Endodermal cell (in vitro differentiated cells): ENCODE measurements around the gene ST6GALNAC6. TPM values are rescaled to one million over a fixed set of nuclear protein-coding genes. Genes with fewer than 3 reads are reported as not detected.

Source experiments
- DNase-seq: peaks from one replicate; pipeline ENCODE4 v3.0.0-alpha.2; 2017
- H3K27ac ChIP-seq: 2 replicates; pipeline ENCODE4 v1.5.1; 2013; ENCODE audit warnings: mild to moderate bottlenecking, low read depth, low read length, moderate library complexity
- H3K27me3 ChIP-seq: 2 replicates; pipeline ENCODE4 v1.6.1; 2013; ENCODE audit warnings: mild to moderate bottlenecking, low read length, moderate library complexity; ENCODE audit not compliant: insufficient read depth, control insufficient read depth, poor library complexity, severe bottlenecking
- H3K36me3 ChIP-seq: 2 replicates; pipeline ENCODE4 v1.7.0; 2013; ENCODE audit warnings: mild to moderate bottlenecking, low read length, moderate library complexity; ENCODE audit not compliant: control insufficient read depth, insufficient read depth
- H3K4me1 ChIP-seq: one replicate; pipeline ENCODE4 v1.7.0; 2013; ENCODE audit warnings: low read length; ENCODE audit not compliant: control insufficient read depth, insufficient read depth
- H3K4me3 ChIP-seq: 2 replicates; pipeline ENCODE4 v1.5.1; 2013; ENCODE audit warnings: mild to moderate bottlenecking, low read length, moderate library complexity
- H3K9ac ChIP-seq: 2 replicates; pipeline ENCODE4 v1.6.1; 2013; ENCODE audit warnings: mild to moderate bottlenecking, low read length, moderate library complexity; ENCODE audit not compliant: poor library complexity, severe bottlenecking; ENCODE audit errors: extremely low read depth
- H3K9me3 ChIP-seq: 2 replicates; pipeline ENCODE4 v1.6.1; 2013; ENCODE audit warnings: mild to moderate bottlenecking, low read length, moderate library complexity; ENCODE audit not compliant: control insufficient read depth
- H3K27ac Mint-ChIP-seq: 2 replicates; pipeline ENCODE4 v1.8.0; 2020; ENCODE audit warnings: mixed read lengths
- H3K27me3 Mint-ChIP-seq: 2 replicates; pipeline ENCODE4 v1.8.0; 2021; ENCODE audit warnings: mild to moderate bottlenecking, mixed read lengths; ENCODE audit not compliant: insufficient read depth
- H3K36me3 Mint-ChIP-seq: 2 replicates; pipeline ENCODE4 v1.8.0; 2020; ENCODE audit warnings: low read depth, mixed read lengths
- H3K4me1 Mint-ChIP-seq: 2 replicates; pipeline ENCODE4 v1.8.0; 2020; ENCODE audit warnings: mixed read lengths
- H3K4me3 Mint-ChIP-seq: 2 replicates; pipeline ENCODE4 v1.8.0; 2020; ENCODE audit warnings: mild to moderate bottlenecking, moderate library complexity, mixed read lengths
- H3K9me3 Mint-ChIP-seq: 2 replicates; pipeline ENCODE4 v1.8.0; 2020; ENCODE audit warnings: mild to moderate bottlenecking, mixed read lengths
- CTCF ChIP-seq: fragments of 200-600 bp; sonication (generic); conservative IDR thresholded peaks from 2 replicates; pipeline ENCODE4 v1.5.0; 2021; ENCODE audit warnings: antibody characterized with exemption, mild to moderate bottlenecking
- WGBS, 2 experiments: methylation state at CpG; one replicate each; pipeline versions ENCODE4 v1.1.5 to v1.1.7; 2013; ENCODE audit warnings: missing lambda C conversion rate in 2 of 2, mixed read lengths in 1 of 2; ENCODE audit not compliant: insufficient coverage in 1 of 2, insufficient read length in 1 of 2; 5-methylcytosine and 5-hydroxymethylcytosine counted together
- total RNA-seq, 2 donors: library from RNA; stranded (reverse); fragmentation: NEBNext Ultra II Directional in 1 of 2; extraction: Animal tissue kit (Norgen Biotek cat#: 25700) in 1 of 2; gene quantifications; 2 replicates in 1 of 2; 3 replicates in 1 of 2; pipeline ENCODE4 v1.2.1, GENCODE V29; 2021

ST6GALNAC6 gene
- total RNA-seq, 2 donors from 2014 or later, result 42.3 to 44.2 TPM

GRCh38 chr9:127853312-127854183, 45.9 kb downstream of the ST6GALNAC6 start:
- no peaks in the 10 kb centered on the region for H3K27me3 ChIP-seq
- peaks cover 10% of the 10 kb centered on the region for H3K9me3 Mint-ChIP-seq
- no peak overlapping the region for H3K4me3 Mint-ChIP-seq
- H3K4me1 Mint-ChIP-seq, result peaks cover 11% of the 10 kb centered on the region
- 77 to 84% methylated on average over 4 to 13 of the region's 13 CpGs for WGBS, 2 experiments
- H3K27me3 Mint-ChIP-seq, result no peaks in the 10 kb centered on the region
- no peak overlapping the region for H3K9ac ChIP-seq
- DNase-seq, result no peak
- peaks cover 11% of the 10 kb centered on the region for H3K9me3 ChIP-seq
- no peak overlapping the region for H3K27ac ChIP-seq
- no peaks in the 10 kb centered on the region for H3K36me3 Mint-ChIP-seq
- H3K27ac Mint-ChIP-seq, result no peak overlapping the region
- no peaks in the 10 kb centered on the region for H3K36me3 ChIP-seq
- TF ChIP-seq CTCF, result no peak
- H3K4me3 ChIP-seq, result no peak overlapping the region
- H3K4me1 ChIP-seq, result no peaks in the 10 kb centered on the region

GRCh38 chr9:127852829-127853228, 46.6 kb downstream of the ST6GALNAC6 start:
- Mint-ChIP-seq H3K27ac (no peak overlapping the region), H3K36me3 (no peaks in the 10 kb centered on the region), H3K9me3 (peaks cover 16% of the 10 kb centered on the region), H3K4me3 (no peak overlapping the region), H3K4me1 (peaks cover 11% of the 10 kb centered on the region), H3K27me3 (no peaks in the 10 kb centered on the region)
- Histone ChIP-seq H3K9ac (no peak overlapping the region), H3K27ac (no peak overlapping the region), H3K4me1 (no peaks in the 10 kb centered on the region), H3K27me3 (no peaks in the 10 kb centered on the region), H3K36me3 (no peaks in the 10 kb centered on the region), H3K9me3 (peaks cover 11% of the 10 kb centered on the region), H3K4me3 (no peak overlapping the region)
- no peak for TF ChIP-seq CTCF
- DNase-seq, result no peak
- 88 to 90% methylated on average over 4 to 9 of the region's 9 CpGs for WGBS, 2 experiments

DNA sequence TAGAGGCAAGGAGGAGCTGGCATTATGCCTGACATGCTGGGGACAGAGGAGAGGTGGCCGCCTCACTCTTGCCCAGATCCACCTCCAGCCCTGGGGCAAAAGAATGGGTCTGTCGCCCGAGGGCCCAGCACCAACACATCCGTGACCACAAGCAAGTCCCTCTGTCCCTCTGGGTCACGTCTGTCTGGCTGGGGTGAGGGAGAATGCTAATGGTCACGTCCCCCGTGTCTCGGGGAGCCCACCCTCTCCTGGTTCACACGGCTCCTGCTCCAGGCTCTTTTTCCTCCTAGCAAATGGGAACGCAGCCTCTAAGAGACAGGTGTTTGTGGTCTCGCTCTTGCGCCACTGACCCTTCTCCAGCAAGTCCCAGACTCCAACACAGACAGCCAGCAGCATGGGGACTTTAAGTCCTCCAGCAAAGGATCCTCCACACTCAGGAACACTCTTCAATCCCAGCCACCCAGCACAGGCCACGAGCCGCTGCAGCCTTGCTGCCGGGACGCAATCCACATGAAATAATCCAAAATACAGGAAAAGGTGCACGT, 49.0 kb downstream of the ST6GALNAC6 start:
- Mint-ChIP-seq H3K27ac (no peak overlapping the region), H3K4me3 (no peak overlapping the region)
- no peak overlapping the region for H3K9ac ChIP-seq

More for the DNA sequence above, 49.0 kb downstream of the ST6GALNAC6 start:
- no peaks in the 10 kb centered on the region for H3K27me3 ChIP-seq
- no peak for DNase-seq
- H3K9me3 Mint-ChIP-seq, result peaks cover 16% of the 10 kb centered on the region
- H3K36me3 ChIP-seq, result no peaks in the 10 kb centered on the region
- no peak for TF ChIP-seq CTCF
- H3K27me3 Mint-ChIP-seq, result no peaks in the 10 kb centered on the region
- no peak overlapping the region for H3K4me3 ChIP-seq
- peaks cover 11% of the 10 kb centered on the region for H3K9me3 ChIP-seq
- no peaks in the 10 kb centered on the region for H3K4me1 ChIP-seq
- H3K4me1 Mint-ChIP-seq, result no peaks in the 10 kb centered on the region
- H3K27ac ChIP-seq, result no peak overlapping the region
- H3K36me3 Mint-ChIP-seq, result no peaks in the 10 kb centered on the region
- 96 to 97% methylated on average over 5 to 17 of the region's 17 CpGs for WGBS, 2 experiments
